PC-9 (cell line): ENCODE data around the gene CALU. TPM values are rescaled to one million over a fixed set of nuclear protein-coding genes. Genes with fewer than 3 reads are reported as not detected.

ENCODE experiments used
- BruUV-seq: library from RNA; stranded (reverse); fragments of 400-500 nt; replicated peaks from 2 replicates; lab custom pipeline; 2021; lab: Mats Ljungman, UMichigan
- CTCF ChIA-PET: fragments of 300-600 bp; sonication (Branson Sonifier 250); formaldehyde crosslinking; loops from one replicate; lab custom pipeline; 2022; ENCODE audit warnings: antibody characterized with exemption; lab: Charles Lee
- POLR2A ChIA-PET: fragments of 300-600 bp; sonication (Branson Sonifier 250); formaldehyde crosslinking; loops from one replicate; lab custom pipeline; 2022; ENCODE audit warnings: antibody characterized with exemption; ENCODE audit not compliant: unreplicated experiment; lab: Charles Lee
- DNase-seq, 2 experiments: peaks; one replicate each; pipeline versions ENCODE4 v3.0.0 to v3.0.0-alpha.2; 2015 to 2022; ENCODE audit warnings: mixed read lengths in 1 of 2
- H2AFZ ChIP-seq: fragments of 200-600 bp; sonication (generic); 2 replicates; pipeline ENCODE4 v1.8.1; 2017; ENCODE audit warnings: antibody characterized with exemption
- H3F3A ChIP-seq: fragments of 200-600 bp; sonication (generic); 2 replicates; pipeline ENCODE4 v1.8.1; 2017; ENCODE audit warnings: antibody characterized with exemption, mild to moderate bottlenecking, low read depth; ENCODE audit not compliant: insufficient read depth
- H3K27ac ChIP-seq: fragments of 200-600 bp; sonication (generic); 2 replicates; pipeline ENCODE4 v1.6.1; 2016; ENCODE audit warnings: mixed run types
- H3K27me3 ChIP-seq: fragments of 200-600 bp; sonication (generic); 2 replicates; pipeline ENCODE4 v1.6.1; 2016; ENCODE audit warnings: low read depth, mixed run types; ENCODE audit not compliant: insufficient read depth
- H3K36me3 ChIP-seq: fragments of 200-600 bp; sonication (generic); 2 replicates; pipeline ENCODE4 v1.6.1; 2016; ENCODE audit warnings: low read depth, mixed run types
- H3K4me1 ChIP-seq: fragments of 200-600 bp; sonication (generic); replicated peaks from 2 replicates; pipeline ENCODE4 v1.6.1; 2016; ENCODE audit warnings: mixed run types; ENCODE audit not compliant: insufficient read depth
- H3K4me2 ChIP-seq: fragments of 200-600 bp; sonication (generic); 2 replicates; pipeline ENCODE4 v1.6.1; 2017; ENCODE audit warnings: mixed run types
- H3K4me3 ChIP-seq: fragments of 200-600 bp; sonication (generic); 2 replicates; pipeline ENCODE4 v1.6.1; 2016; ENCODE audit warnings: mixed run types
- H3K79me2 ChIP-seq: fragments of 200-600 bp; sonication (generic); 2 replicates; pipeline ENCODE4 v1.6.1; 2017; ENCODE audit warnings: low read depth, mixed run types
- H3K9me2 ChIP-seq: fragments of 200-600 bp; sonication (generic); 2 replicates; pipeline ENCODE4 v1.8.1; 2017; ENCODE audit warnings: mild to moderate bottlenecking; ENCODE audit not compliant: insufficient read depth
- H3K9me3 ChIP-seq: fragments of 200-600 bp; sonication (generic); 2 replicates; pipeline ENCODE4 v1.8.1; 2016; ENCODE audit warnings: low read depth; ENCODE audit not compliant: insufficient read depth
- H4K20me1 ChIP-seq: fragments of 200-600 bp; sonication (generic); 2 replicates; pipeline ENCODE4 v1.8.1; 2017; ENCODE audit not compliant: insufficient read depth
- EZH2 ChIP-seq: fragments of 200-600 bp; sonication (generic); IDR thresholded peaks from 2 replicates; pipeline ENCODE4 v1.8.0; 2017; ENCODE audit warnings: antibody characterized with exemption, low read depth
- intact Hi-C: fragments of 100-400 bp; cut with micrococcal nuclease; formaldehyde crosslinking; loops from one replicate; pipeline ENCODE4 v1.10.0; 2022; ENCODE audit not compliant: unreplicated experiment
- total RNA-seq: library from RNA; stranded (reverse); gene quantifications from 2 replicates; pipeline ENCODE4 v1.2.3, GENCODE V29; 2021
- TF ChIP-seq, protein P1 (sequence below): fragments of 200-600 bp; sonication (generic); conservative IDR thresholded peaks from 2 replicates; pipeline ENCODE4 v1.6.1; 2017; ENCODE audit warnings: mixed run types, antibody characterized with exemption, mild to moderate bottlenecking, moderate library complexity

Gene CALU
- total RNA-seq, 1 experiment from 2014 or later: 152 TPM

DNA sequence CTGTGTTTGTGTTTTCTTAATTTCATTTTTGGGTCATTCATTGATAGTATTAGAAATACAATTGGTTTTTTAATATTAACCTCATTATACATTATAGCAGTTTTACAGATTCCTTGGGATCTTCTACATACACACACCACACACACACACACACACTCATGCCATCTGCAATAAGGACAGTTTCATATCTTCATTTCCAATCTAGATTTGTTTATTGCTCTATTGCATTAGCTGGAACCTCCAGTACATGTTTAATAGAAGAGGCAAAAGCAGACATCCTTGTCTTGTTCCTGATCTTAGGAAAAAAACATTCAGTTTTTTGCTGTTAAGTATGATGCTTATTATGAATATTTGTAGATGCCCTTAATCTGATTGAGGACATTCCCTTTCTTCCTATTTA lies 17.8 kb upstream of the CALU start:
- Histone ChIP-seq H3K79me2 (no peaks in the 10 kb centered on the region), H4K20me1 (no peaks in the 10 kb centered on the region), H3K27ac (no peak overlapping the region), H3K36me3 (no peaks in the 10 kb centered on the region), H2AFZ (no peak overlapping the region), H3K4me2 (no peak overlapping the region), H3K4me1 (no peaks in the 10 kb centered on the region), H3K9me3 (no peaks in the 10 kb centered on the region), H3F3A (no peaks in the 10 kb centered on the region), H3K4me3 (no peak overlapping the region), H3K27me3 (no peaks in the 10 kb centered on the region), H3K9me2 (no peaks in the 10 kb centered on the region; the same call in 1 of the 2 replicates)
- no TSS peak for BruUV-seq
- TF ChIP-seq, protein P1, sequence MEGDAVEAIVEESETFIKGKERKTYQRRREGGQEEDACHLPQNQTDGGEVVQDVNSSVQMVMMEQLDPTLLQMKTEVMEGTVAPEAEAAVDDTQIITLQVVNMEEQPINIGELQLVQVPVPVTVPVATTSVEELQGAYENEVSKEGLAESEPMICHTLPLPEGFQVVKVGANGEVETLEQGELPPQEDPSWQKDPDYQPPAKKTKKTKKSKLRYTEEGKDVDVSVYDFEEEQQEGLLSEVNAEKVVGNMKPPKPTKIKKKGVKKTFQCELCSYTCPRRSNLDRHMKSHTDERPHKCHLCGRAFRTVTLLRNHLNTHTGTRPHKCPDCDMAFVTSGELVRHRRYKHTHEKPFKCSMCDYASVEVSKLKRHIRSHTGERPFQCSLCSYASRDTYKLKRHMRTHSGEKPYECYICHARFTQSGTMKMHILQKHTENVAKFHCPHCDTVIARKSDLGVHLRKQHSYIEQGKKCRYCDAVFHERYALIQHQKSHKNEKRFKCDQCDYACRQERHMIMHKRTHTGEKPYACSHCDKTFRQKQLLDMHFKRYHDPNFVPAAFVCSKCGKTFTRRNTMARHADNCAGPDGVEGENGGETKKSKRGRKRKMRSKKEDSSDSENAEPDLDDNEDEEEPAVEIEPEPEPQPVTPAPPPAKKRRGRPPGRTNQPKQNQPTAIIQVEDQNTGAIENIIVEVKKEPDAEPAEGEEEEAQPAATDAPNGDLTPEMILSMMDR: no peak
- CTCF ChIA-PET: no interaction called here
- intact Hi-C loops: no loop called here
- DNase-seq: no peak
- POLR2A ChIA-PET: no interaction called here

DNA sequence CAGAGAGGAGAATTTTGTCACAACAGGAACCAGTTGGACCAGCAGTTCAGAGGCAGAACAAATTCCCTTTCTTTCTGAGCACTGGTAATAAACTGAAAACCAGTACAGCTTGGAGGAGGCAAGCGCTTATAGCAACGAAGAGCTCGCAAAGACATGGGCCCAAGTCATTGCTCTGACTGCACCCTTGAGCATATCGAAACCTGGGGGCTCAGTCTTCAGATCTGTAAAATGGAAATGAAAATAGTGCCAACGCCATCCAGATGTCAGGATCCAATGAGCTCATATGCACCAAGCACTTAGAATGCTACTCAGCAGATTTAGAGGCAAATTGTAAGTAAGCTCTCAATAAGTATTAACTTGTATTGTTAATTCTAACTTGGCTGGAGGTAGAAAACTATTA lies 14.4 kb upstream of the CALU start:
- DNase-seq: no peak
- no peak overlapping the region for H3K4me2 ChIP-seq
- no peak overlapping the region for H3K4me3 ChIP-seq
- no peaks in the 10 kb centered on the region for H3K9me3 ChIP-seq
- TF ChIP-seq EZH2: no peak
- TF ChIP-seq, protein P1: no peak
- no peak overlapping the region for H3K27ac ChIP-seq
- H4K20me1 ChIP-seq: no peaks in the 10 kb centered on the region
- H3K36me3 ChIP-seq: no peaks in the 10 kb centered on the region
- intact Hi-C loops: no loop called here
- H2AFZ ChIP-seq: no peak overlapping the region
- peaks cover 8% of the 10 kb centered on the region; the same call in 1 of the 2 replicates for H3K4me1 ChIP-seq
- CTCF ChIA-PET: interaction anchor here (0.7 to 0.9 kb wide), 2 partner anchors 15 to 116 kb away, joined by 4 read pairs; partner anchors contain the start of gene CALU
- no peaks in the 10 kb centered on the region for H3F3A ChIP-seq
- H3K79me2 ChIP-seq: no peaks in the 10 kb centered on the region
- POLR2A ChIA-PET: no interaction called here
- no TSS peak for BruUV-seq
- no peaks in the 10 kb centered on the region for H3K27me3 ChIP-seq
- no peaks in the 10 kb centered on the region for H3K9me2 ChIP-seq

DNA sequence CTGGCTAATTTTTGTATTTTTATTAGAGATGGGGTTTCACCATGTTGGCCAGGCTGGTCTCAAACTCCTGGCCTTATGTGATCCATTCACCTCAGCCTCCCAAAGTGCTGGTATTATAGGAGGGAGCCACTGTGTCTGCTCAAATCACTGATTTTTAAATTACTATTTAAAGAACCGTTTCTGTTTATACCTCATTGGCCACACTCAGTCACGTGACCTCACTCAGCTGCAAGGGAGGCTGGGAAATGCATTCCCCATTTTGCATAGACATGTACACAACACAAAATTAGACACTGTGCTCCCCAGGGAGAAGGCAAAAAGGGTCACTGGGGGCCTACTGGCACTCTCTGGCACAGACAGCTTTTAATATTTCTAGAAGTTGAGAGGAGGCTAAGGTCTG lies 13.6 kb upstream of the CALU start:
- Histone ChIP-seq H3K27me3 (no peaks in the 10 kb centered on the region), H3K4me1 (peaks cover 8% of the 10 kb centered on the region; the same call in 1 of the 2 replicates), H4K20me1 (no peaks in the 10 kb centered on the region), H3K4me3 (no peak overlapping the region), H3K36me3 (no peaks in the 10 kb centered on the region), H3K27ac (no peak overlapping the region), H3K79me2 (no peaks in the 10 kb centered on the region), H3F3A (no peaks in the 10 kb centered on the region), H3K4me2 (no peak overlapping the region), H3K9me3 (no peaks in the 10 kb centered on the region), H2AFZ (no peak overlapping the region), H3K9me2 (no peaks in the 10 kb centered on the region)
- ChIA-PET CTCF (interaction anchor here (0.6 kb wide), 1 partner anchor 54 kb away, joined by 4 read pairs; no protein-coding TSS in a partner anchor), POLR2A (no interaction called here)
- DNase-seq: no peak
- intact Hi-C loops: no loop called here
- TF ChIP-seq, protein P1: no peak
- TF ChIP-seq EZH2: no peak
- no TSS peak for BruUV-seq
